Measurements from ENCODE around the gene MCTP1.

Gene MCTP1

GRCh38 chr5:95114902-95115301 is 170.0 kb downstream of the MCTP1 start:
- no peak for DNase-seq (ENCODE audit: low read depth)

GRCh38 chr5:95114305-95114704 is 170.6 kb downstream of the MCTP1 start:
- DNase-seq (ENCODE audit: low read depth), result no peak

GRCh38 chr5:95113489-95113888 is 171.4 kb downstream of the MCTP1 start:
- DNase-seq (ENCODE audit: low read depth), result no peak

- DNase-seq (ENCODE audit: low read depth), result no peak
Measured at GRCh38 chr5:95111141-95111540, 173.8 kb downstream of the MCTP1 start.

- DNase-seq (ENCODE audit: low read depth), result no peak
Measured at GRCh38 chr5:95110118-95110517, 174.8 kb downstream of the MCTP1 start.

GRCh38 chr5:95107138-95107537 is 177.8 kb downstream of the MCTP1 start:
- DNase-seq (ENCODE audit: low read depth), result no peak

GRCh38 chr5:95105638-95106037 is 179.3 kb downstream of the MCTP1 start:
- no peak for DNase-seq (ENCODE audit: low read depth)

GRCh38 chr5:95102687-95103086 is 182.2 kb downstream of the MCTP1 start:
- no peak for DNase-seq (ENCODE audit: low read depth)

GRCh38 chr5:95102080-95102479 is 182.8 kb downstream of the MCTP1 start:
- DNase-seq (ENCODE audit: low read depth), result no peak

- no peak for DNase-seq (ENCODE audit: low read depth)
Measured at GRCh38 chr5:95100551-95100950, 184.3 kb downstream of the MCTP1 start.

- DNase-seq (ENCODE audit: low read depth), result no peak
Measured at GRCh38 chr5:95098012-95098411, 186.9 kb downstream of the MCTP1 start.

- no peak for DNase-seq (ENCODE audit: low read depth)
Measured at GRCh38 chr5:95093211-95093610, 191.7 kb downstream of the MCTP1 start.

GRCh38 chr5:95090774-95091173 is 194.1 kb downstream of the MCTP1 start:
- DNase-seq (ENCODE audit: low read depth), result no peak

GRCh38 chr5:95087816-95088317 is 197.0 kb downstream of the MCTP1 start:
- no peak for DNase-seq (ENCODE audit: low read depth)

GRCh38 chr5:95086927-95087815 is 197.7 kb downstream of the MCTP1 start:
- no peak for DNase-seq (ENCODE audit: low read depth)

- no peak for DNase-seq (ENCODE audit: low read depth)
Measured at GRCh38 chr5:95084757-95085156, 200.1 kb downstream of the MCTP1 start.

- no peak for DNase-seq (ENCODE audit: low read depth)
Measured at GRCh38 chr5:95083606-95084005, 201.3 kb downstream of the MCTP1 start.

- DNase-seq (ENCODE audit: low read depth), result no peak
Measured at GRCh38 chr5:95081982-95082381, 202.9 kb downstream of the MCTP1 start.

GRCh38 chr5:95081500-95081960 is 203.4 kb downstream of the MCTP1 start:
- no peak for DNase-seq (ENCODE audit: low read depth)

GRCh38 chr5:95080441-95080840 is 204.5 kb downstream of the MCTP1 start:
- DNase-seq (ENCODE audit: low read depth), result no peak

GRCh38 chr5:95080030-95080429 is 204.9 kb downstream of the MCTP1 start:
- no peak for DNase-seq (ENCODE audit: low read depth)

- no peak for DNase-seq (ENCODE audit: low read depth)
Measured at GRCh38 chr5:95078868-95079267, 206.0 kb downstream of the MCTP1 start.

- no peak for DNase-seq (ENCODE audit: low read depth)
Measured at GRCh38 chr5:95076395-95077185, 208.3 kb downstream of the MCTP1 start.
